Measurements from ENCODE around the gene MAPKAPK3.

The MAPKAPK3 gene

GRCh38 chr3:50608278-50608677, 8.7 kb upstream of the MAPKAPK3 start:
- no peak for DNase-seq (ENCODE audit: low read depth in 2 of 2)

- no peak for DNase-seq (ENCODE audit: low read depth in 2 of 2)
Measured at GRCh38 chr3:50609071-50609762, 7.7 kb upstream of the MAPKAPK3 start.

- DNase-seq (ENCODE audit: low read depth in 2 of 2), result no peak
Measured at GRCh38 chr3:50609763-50610085, 7.2 kb upstream of the MAPKAPK3 start.

GRCh38 chr3:50610181-50610971, 6.6 kb upstream of the MAPKAPK3 start:
- DNase-seq (ENCODE audit: low read depth in 2 of 2), result no peak

- DNase-seq (ENCODE audit: low read depth in 2 of 2), result no peak
Measured at GRCh38 chr3:50610992-50611463, 5.9 kb upstream of the MAPKAPK3 start.

GRCh38 chr3:50611464-50612233, 5.3 kb upstream of the MAPKAPK3 start, which contains the start of gene CISH:
TSS of gene CISH (minus strand) at chr3:50611774. CDS start at chr3:50611650, 124 bp downstream.
- DNase-seq (ENCODE audit: low read depth in 2 of 2), result peak; percentile 94 to 95

- DNase-seq (ENCODE audit: low read depth in 2 of 2), result no peak
Measured at GRCh38 chr3:50612234-50612882, 4.6 kb upstream of the MAPKAPK3 start.

GRCh38 chr3:50612970-50613846, 3.7 kb upstream of the MAPKAPK3 start:
- no peak for DNase-seq (ENCODE audit: low read depth in 2 of 2)

- DNase-seq (ENCODE audit: low read depth in 2 of 2), result no peak
Measured at GRCh38 chr3:50615190-50615589, 1.8 kb upstream of the MAPKAPK3 start.

- DNase-seq (ENCODE audit: low read depth in 2 of 2), result peak; percentile 69 to 74
Measured at GRCh38 chr3:50616003-50616769, 765 bp upstream of the MAPKAPK3 start.

GRCh38 chr3:50616770-50617095, 218 bp upstream of the MAPKAPK3 start:
- DNase-seq (ENCODE audit: low read depth in 2 of 2), result peak; percentile 92 to 94

GRCh38 chr3:50617911-50618481, 1.0 kb downstream of the MAPKAPK3 start:
- DNase-seq (ENCODE audit: low read depth in 2 of 2), result no peak

- no peak for DNase-seq (ENCODE audit: low read depth in 2 of 2)
Measured at GRCh38 chr3:50620420-50620819, 3.5 kb downstream of the MAPKAPK3 start.

GRCh38 chr3:50620820-50621219, 3.9 kb downstream of the MAPKAPK3 start:
- no peak for DNase-seq (ENCODE audit: low read depth in 2 of 2)

GRCh38 chr3:50622881-50623280, 5.9 kb downstream of the MAPKAPK3 start:
- no peak for DNase-seq (ENCODE audit: low read depth in 2 of 2)

GRCh38 chr3:50623840-50624474, 7.0 kb downstream of the MAPKAPK3 start:
- DNase-seq (ENCODE audit: low read depth in 2 of 2), result no peak

GRCh38 chr3:50624634-50625033, 7.7 kb downstream of the MAPKAPK3 start:
- DNase-seq (ENCODE audit: low read depth in 2 of 2), result no peak

- no peak for DNase-seq (ENCODE audit: low read depth in 2 of 2)
Measured at GRCh38 chr3:50625231-50626182, 8.6 kb downstream of the MAPKAPK3 start.
